Left cardiac atrium (tissue), 4 donors: ENCODE measurements around the gene SMAGP. TPM values are rescaled to one million over a fixed set of nuclear protein-coding genes. Genes with fewer than 3 reads are reported as not detected.
"Not testable (repeated sequence)": the region's sequence is repeated elsewhere in the genome, so short reads cannot be mapped to it uniquely, and the experiment has no call there.

Source experiments
- ATAC-seq, 2 donors: fragments of 200-7000 bp; cut with Tn5 transposase; one replicate each; pipeline ENCODE4 v1.9.1; 2020; ENCODE audit warnings: mild to moderate bottlenecking in 2 of 2, moderate library complexity in 2 of 2
- DNase-seq: peaks from one replicate; pipeline ENCODE4 v3.0.0-alpha.2; 2020
- intact Hi-C, 2 donors: fragments of 100-400 bp; cut with DNase I; formaldehyde crosslinking; loops; one replicate each; pipeline versions ENCODE4 v1.14.1 to v1.15.1; 2022 to 2023
- long read RNA-seq: library from polyadenylated mRNA; unstranded; transcript quantifications from one replicate; pipeline ENCODE4 v2.0.0, GENCODE V29; 2021
- total RNA-seq, 2 donors: library from RNA; stranded (reverse); fragmentation: NEBNext Ultra II Directional; extraction: Animal tissue kit (Norgen Biotek cat#: 25700); gene quantifications; one replicate each; pipeline ENCODE4 v1.2.1, GENCODE V29; 2021
- donor health status: DM: no; HTN: yes; CAD: no.
- donor health status: DM: no; HTN: yes; CAD: no; lungs with severe emphysema.
- donor health status: DM: yes; HTN: yes; CAD: no.
- donor health status: Dilated cardiomyopathy.

SMAGP gene, protein sequence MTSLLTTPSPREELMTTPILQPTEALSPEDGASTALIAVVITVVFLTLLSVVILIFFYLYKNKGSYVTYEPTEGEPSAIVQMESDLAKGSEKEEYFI
- 1 to 10 TPM; 5.0 to 6.0 TPM for total RNA-seq
- long read RNA-seq, transcript SMAGP-203 (4 exons, 2,350 nt): major isoform, 8 of 10 reads
- long read RNA-seq, partial matches to known transcripts: 1 of 10 reads
- long read RNA-seq, other reads (novel, unspliced or antisense): 1 of 10 reads

DNA sequence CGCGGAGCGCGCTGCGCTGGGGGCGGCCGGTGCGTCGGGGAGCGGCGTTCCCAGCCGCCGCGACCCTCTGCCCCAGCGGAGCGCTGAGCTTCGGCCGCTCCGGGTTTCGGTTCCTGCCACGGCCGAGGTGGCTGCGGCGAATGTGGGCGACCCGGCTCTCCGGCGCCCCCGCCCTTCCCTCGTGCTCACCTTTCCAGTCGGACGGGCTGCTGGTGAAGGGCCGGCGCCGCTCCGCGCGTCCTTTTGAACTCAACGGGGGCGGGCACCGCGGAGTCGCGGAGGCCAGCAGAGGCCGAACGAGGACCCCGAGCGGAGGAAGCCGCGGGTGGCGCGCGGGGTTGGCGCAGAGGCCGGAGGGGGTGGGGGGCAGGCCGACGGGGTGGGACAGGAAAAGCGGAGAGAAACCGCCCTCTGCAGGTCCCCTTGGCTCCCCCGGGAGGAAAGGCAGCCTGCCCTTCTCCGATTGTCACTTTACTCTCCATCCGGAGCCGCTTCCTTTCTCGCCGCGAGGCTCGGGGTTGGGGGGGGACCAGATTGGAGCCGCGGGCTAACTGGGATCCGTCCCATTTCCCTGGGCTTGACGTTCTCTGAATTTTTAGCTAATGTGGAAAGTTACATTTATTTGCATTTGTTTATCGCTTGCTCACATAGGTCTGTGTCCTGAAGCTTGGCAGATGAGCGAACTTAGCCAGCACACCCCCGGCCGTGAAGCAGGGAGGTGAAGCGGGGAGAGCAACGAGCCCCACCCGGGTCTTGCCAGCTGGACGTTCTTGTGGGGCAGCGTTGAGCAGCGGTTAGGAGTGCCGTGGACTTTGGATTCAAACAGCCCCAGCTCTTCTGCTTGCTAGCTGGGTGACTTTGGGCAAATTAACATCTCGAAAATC lies at the start of gene SMAGP:
SMAGP (minus strand) TSS at position 349 of the 884 bp plus-strand sequence. CDS start 1,137 bp downstream, outside the sequence.
- peak; percentile 63 for DNase-seq
- intact Hi-C loops: no loop called here

DNA sequence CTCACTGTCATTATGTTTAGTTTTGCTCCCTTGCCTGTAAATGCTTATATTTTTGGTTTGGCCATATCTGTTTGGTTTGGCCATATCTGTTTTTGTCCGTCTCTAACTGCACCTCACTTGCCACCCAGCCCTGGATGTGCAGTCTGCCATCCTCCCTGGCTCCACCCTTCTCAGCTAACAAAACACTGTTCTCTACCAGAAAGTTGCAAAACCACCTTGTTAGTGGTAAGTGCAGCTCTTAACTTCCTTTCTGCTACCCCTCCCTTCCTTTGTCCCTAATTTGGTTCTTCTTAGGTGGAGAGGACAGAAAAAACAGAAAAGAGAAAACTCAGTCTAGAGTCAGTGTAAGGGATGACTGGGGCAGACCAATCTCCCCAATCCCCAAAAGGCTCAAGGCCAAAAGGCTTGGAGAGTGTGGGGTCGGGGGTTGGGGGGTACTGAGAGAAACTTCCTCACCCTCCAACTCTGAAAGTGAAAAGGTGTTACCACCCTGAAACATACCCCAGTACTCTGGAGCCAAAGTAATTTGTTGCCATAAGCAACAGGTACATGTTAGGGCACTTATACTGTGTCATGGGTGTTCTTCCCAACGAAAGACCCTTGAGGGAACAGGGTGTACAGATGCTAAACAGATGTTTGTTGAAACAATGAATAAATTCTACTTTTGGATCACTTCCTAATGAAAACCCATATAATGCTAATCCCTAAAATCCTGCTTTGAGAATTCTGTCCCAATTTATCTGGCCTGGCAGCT lies 48.8 kb upstream of the SMAGP start:
- ATAC-seq (peak; percentile 40 to 57), DNase-seq (no peak)
- intact Hi-C loops: no loop called here

More for the DNA sequence above, at the start of gene SMAGP:
- ATAC-seq: peak; percentile 81 to 82

DNA sequence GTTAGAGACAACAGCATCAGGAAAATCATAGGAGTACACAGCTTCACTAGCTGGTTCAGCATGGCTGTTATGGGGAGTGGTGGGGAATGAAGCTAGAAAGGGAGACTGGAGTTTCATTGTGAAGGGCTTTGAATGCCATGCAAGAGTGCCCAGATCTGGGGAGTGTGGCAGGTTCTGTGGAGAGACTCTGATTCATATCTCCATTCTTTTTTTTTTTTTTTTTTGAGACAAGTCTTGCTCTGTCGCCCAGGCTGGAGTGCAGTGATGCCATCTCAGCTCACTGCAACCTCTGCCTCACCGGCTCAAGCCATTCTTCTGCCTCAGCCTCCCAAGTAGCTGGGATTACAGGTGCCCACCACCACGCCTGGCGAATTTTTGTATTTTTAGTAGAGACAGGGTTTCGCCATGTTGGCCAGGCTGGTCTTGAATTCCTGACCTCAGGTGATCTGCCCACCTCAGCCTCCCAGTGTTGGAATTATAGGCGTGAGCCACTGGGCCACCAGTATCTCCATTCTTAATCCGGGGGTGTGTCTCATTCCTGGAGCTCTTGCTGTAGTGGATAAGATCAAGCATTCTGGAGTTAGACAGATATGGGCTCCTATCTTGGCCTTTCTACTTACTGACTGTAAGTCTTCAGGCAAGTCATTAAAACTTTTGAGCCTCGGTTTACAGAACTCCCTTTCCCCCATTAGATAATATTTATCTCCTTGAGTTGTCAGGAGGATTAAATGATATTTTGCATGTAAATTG lies 48.0 kb upstream of the SMAGP start:
- DNase-seq, ATAC-seq, intact Hi-C loops: not testable (repeated sequence)

DNA sequence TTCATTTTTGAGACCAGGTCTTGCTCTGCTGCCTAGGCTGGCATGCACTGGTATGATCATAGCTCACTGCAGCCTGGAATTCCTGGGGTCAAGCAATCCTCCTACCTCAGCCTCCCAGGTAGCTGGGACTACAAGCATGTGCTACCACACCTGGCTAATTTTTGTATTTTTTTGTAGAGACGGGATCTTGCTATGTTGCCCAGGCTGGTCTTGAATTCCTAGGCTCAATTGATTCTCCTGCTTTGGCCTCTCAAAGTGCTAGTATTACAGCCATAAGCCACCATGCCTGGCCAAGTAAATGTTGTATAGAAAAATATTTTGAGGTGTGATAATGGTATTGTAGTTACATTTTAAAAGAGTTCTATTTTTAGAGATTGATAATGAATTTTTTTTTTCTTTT lies 41.2 kb upstream of the SMAGP start:
- ATAC-seq: no peak
- DNase-seq: no peak
- intact Hi-C loops: no loop called here

DNA sequence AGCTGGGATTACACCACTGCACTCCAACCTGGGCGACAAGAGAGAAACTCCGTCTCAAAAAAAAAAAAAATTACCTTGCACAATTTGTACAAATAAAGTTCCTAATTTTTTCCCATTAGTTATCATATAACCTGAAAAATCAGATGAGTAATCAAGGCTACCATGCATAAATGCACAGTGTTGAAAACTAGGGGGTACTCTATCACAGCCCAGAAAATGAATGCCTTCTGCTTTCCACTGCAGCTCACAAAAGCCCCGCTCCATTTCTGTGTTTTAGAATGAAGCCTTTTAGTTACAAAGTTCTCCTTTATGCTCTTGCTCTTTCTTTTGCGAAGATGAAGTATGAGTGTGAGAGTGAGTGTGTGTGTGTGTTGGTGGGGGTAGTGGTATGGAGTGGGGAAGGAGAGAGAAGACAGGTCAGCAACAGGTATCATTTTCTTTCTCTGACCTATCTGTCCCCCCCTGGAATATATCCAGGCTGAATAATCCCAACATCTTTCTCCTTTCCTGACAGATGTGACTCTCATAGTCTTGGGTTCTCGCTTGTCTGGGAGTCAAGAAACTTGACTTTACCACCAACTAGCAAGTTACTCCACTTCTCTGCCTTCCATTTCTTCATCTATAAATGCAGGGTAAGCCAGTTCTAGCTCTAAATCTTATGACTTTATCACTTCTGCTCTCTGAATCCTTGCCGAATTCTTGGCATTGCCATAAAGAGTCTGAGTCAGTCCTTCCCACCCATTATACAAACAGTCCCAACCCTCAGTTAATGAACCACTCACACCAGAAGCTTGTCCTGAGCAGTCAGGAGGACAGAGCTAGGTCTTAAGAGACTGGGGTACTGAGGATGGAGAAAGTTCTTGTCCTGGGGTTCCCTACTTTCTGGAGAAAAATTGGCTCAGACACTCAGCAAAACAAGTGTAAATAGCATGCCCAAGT lies 37.7 kb upstream of the SMAGP start:
- ATAC-seq (peak in 1 of 2 donors; percentile 93), DNase-seq (no peak)
- intact Hi-C loops: no loop called here

DNA sequence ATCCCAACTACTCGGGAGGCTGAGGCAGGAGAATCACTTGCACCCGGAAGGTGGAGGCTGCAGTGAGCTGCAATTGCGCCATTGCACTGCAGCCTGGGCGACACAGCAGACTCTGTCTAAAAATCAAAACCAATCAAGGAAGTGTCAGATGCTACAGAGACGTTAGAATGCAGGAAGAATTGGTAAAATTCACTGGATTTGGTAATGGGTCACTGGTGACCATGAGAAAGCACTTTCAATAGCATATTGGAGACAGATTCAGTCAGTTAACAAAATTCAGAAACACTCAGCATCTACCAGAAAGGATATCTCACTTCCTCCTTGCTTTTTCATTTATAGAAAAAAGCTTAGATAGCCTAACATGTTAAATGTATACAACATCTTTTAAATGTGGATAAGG lies 36.3 kb upstream of the SMAGP start:
- no peak for DNase-seq
- intact Hi-C loops: no loop called here
- no peak for ATAC-seq

DNA sequence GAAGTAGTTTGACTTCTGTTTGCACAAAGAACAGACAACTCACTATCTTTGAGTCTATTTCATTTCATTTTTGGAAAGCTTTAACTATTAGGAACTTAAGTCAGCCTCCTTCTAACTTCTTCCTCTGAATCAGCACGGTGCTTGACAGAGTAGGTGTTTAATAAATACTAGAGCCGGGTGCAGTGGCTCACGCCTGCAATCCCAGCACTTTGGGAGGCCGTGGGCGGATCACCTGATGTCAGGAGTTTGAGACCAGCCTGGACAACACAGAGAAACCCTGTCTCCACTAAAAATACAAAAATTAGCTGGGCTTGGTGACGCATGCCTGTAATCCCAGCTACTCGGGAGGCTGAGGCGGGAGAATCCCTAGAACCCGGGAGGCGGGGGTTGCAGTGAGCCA lies 30.6 kb upstream of the SMAGP start:
- DNase-seq, intact Hi-C loops, ATAC-seq: not testable (repeated sequence)

DNA sequence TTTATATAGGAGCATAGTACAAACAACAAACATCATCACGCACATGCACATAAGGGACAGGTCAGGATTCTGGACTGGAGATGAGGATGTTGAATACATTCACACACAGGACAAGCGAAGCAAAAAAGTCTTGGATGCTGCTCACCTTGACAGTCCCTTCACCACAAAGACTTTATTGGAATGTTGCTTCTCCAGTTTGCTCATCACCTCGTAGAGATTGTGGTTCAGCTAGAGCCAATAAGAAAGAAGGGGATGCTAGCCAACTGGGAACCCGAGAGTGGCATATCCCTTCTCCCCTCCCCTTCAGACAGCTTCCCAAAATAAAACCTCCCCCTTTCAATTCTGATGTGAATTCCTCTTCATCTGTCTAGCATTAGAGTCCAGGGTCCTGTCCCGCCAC lies 25.4 kb upstream of the SMAGP start:
- DNase-seq (no peak), ATAC-seq (no peak)
- intact Hi-C loops: no loop called here

DNA sequence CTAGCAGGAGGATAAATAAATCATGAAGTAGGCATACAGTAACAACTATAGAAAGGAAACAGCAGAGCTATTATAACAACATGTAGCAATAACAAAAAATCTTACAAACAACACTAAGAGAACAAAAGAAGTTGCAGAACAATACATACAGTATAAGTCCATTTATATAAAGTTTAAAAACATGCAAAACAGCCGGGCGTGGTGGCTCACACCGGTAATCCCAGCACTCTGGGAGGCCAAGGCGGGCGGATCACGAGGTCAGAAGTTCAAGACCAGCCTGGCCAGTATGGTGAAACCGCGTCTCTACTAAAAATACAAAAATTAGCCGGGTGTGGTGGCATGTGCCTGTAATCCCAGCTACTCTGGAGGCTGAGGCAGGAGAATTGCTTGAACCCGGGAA lies 23.9 kb upstream of the SMAGP start:
- ATAC-seq, DNase-seq, intact Hi-C loops: not testable (repeated sequence)

DNA sequence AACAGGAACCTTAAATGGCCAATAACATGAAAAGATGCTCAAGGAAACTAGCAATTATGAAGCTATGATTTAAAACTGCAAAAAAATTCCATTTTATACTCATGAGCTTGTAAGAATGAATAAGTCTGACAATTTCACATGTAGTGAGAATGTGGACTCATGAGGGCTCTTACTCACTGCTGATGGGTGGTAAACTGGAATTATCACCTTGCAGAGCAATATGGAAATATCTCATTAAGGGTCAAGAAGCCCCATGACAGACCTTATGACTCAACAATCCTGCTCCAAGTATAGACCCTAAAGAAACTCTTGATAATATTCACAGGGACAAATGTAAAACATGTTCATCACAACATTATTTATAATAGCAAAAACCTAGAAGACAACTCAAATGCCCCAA lies 23.5 kb upstream of the SMAGP start:
- no peak for ATAC-seq

DNA sequence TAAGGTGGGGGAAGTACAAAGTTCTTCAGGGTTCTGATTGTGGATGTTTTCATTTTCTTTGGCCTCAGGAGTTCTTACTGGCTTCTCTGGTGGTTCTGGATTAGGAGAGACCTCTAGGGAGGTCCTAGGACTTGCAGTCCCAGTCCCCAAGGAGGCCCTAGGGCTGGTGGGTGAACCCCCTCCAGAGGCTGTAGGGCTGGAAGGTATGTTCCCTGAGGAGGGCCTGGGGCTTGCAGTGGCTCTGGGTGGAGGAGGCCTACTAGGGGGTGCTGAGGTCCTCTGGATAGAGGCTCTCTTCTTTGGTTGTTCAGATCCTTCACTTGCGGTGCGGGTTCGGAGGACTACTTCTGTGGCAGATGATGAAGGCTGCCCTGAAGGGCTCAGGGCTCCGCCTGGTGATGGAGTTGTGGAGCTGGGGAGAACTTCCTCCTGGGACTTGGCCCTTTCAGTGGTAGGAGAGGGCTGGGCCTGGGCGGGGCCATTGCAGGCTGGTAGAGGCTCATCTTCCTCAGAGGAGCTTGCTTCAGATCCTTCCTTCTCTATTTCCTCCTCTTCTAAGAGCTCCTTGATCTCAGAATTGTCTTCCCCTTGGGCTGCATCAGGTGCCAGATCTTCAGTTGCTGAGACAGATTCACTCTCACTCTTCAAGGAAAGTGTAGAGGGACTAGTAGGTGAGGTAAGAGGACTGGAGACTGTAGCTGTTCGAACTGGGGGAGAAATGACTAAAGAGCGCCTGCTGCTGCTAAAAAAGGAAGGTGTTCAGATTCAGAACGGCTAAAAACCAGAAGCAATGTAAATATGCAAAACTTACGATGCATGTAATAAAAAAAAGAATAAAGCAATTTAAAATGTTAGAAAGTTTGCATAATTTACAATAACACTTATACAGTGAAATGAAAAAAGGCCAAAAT lies 21.6 kb upstream of the SMAGP start:
- ATAC-seq (peak in 1 of 2 donors; percentile 68), DNase-seq (peak; percentile 38)

More for the DNA sequence above, 23.5 kb upstream of the SMAGP start:
- DNase-seq: no peak
- intact Hi-C loops: no loop called here

DNA sequence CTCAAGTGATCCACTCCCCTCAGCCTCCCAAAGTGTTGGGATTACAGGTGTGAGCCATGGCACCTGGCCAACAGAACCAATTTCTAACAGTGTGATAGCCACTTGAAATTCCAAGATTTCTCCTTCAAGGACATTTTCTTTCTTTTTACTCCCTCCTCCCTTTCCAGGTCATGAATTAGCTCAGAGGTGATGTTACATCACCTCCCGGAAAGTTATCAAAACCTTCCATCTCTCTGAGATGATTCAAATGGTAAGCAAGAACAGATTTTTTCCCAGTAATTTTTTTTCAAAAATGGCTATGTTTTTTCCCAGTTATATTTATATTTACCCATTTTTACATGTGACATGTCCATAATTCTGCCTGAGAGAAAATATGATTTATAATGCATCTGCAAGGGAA lies 15.6 kb upstream of the SMAGP start:
- no peak for ATAC-seq
- intact Hi-C loops: no loop called here
- DNase-seq: no peak

More for the DNA sequence above, 21.6 kb upstream of the SMAGP start:
- intact Hi-C loops: not testable (repeated sequence)

DNA sequence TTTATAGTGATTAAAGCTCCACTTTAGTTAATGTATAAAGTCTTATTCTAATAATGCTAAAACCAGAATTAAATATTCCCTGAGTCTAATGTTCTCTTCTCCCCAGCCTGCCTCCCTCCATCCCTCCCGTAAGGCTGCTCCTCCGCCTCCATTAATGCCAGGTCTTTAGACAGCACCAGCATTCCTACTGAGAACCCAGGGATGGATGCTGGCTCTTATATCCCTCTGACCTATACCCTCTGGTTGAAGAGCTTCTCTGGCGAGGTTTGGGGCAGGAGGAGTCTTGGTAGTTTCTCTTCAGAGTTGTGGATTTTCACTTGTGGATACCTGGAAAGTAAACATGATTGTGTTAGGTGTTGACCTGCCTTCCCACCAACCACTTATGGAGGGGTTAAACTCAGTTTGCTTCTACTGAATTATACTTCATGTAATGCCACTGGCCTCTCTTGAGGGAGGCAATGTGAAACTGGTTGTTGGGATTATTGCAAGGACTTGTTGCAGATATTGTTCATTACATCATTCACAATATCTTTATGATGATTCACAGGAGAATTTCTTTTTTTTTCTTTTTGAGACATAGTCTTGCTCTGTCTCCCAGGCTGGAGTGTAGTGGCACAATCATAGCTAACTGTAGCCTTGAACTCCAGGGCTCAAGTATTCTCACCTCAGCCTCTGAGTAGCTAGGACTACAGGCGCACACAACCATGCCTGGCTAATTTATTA lies 11.1 kb upstream of the SMAGP start:
- intact Hi-C loops: no loop called here
- DNase-seq (no peak), ATAC-seq (no peak)

DNA sequence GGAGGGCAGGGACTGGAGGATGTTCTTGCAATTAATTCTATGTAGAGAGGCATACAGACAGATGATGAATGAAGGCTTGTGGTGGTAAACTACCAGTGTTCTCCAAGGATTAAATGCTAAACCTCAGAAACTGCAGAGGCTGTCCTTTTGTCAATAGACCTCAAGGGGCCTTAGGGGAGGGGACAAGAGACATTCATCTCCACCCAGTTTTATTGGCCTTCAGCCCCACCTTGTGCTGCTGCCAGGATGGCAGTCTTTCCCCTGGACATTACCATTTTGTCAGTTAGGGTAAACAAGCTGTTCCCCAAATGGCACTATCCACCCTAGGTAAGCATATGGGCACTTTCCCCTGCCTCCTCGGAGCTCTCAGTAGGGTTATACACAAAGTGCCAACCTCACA lies 4.9 kb upstream of the SMAGP start:
- ATAC-seq (no peak), DNase-seq (no peak)
- intact Hi-C loops: no loop called here

DNA sequence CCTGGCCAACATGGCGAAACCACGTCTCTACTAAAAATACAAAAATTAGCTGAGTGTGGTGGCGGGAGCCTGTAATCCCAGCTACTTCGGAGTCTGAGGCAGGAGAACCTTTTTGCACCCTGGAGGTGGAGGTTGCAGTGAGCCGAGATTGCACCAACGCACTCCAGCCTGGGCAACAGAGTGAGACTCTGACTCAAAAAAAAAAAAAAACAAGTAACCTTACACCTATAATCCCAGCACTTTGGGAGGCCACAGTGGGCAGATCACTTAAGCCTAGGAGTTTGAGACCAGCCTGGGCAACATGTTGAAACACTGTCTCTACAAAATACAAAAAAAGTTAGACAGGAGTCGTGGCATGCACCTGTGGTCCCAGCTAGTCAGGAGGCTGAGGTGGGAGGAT lies 2.6 kb upstream of the SMAGP start:
- intact Hi-C loops, ATAC-seq, DNase-seq: not testable (repeated sequence)

DNA sequence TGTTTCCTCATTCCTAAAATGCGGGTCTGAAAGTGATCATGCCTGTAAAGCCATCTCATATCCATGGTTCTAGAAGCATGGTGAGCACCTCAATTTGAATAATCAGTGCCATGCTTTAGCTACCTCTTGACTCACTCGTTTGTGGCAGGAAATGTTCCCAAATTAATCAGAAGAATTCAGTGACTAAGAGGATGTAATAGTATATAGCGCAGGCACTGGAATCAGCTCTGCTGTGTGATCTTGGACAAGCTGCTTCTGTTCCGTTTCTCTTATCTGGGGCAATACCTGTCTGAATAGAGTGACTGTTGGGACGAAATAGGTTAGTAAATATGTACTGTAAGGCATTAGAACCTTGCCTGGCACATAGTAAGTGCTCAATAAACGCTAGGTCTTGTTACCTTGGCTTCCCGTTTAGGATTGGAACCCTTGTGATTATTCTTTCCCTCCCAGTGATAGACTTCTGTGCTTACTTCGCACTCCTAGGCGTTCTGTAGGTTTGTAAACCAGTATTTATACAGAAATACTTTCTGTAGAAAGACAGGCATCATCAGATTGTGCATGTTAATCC lies 820 bp upstream of the SMAGP start:
- DNase-seq: no peak
- intact Hi-C loops: no loop called here
- peak in 1 of 2 donors; percentile 36 for ATAC-seq
